Cardiac muscle cell (in vitro differentiated cells and primary cell): ENCODE measurements around the gene OR5B21. TPM values are rescaled to one million over a fixed set of nuclear protein-coding genes. Genes with fewer than 3 reads are reported as not detected.

Experiments
- DNase-seq, 2 donors: peaks; one replicate each; pipeline versions ENCODE4 v3.0.0 to v3.0.0-alpha.2; 2010 to 2017; ENCODE audit warnings: low read depth in 1 of 2, low spot score in 1 of 2
- H3K27ac ChIP-seq: fragments of 200-600 bp; sonication (generic); 2 replicates; pipeline ENCODE4 v1.5.1; 2016
- H3K27me3 ChIP-seq: fragments of 200-600 bp; sonication (generic); 2 replicates; pipeline ENCODE4 v1.6.0; 2016; ENCODE audit warnings: control low read depth
- H3K36me3 ChIP-seq: fragments of 200-600 bp; sonication (generic); 2 replicates; pipeline ENCODE4 v1.5.1; 2016; ENCODE audit warnings: control low read depth
- H3K4me1 ChIP-seq: fragments of 200-600 bp; sonication (generic); 2 replicates; pipeline ENCODE4 v1.8.1; 2017; ENCODE audit warnings: low read depth, mild to moderate bottlenecking, mixed run types
- H3K4me3 ChIP-seq: fragments of 200-600 bp; sonication (generic); 2 replicates; pipeline ENCODE4 v1.5.1; 2016; ENCODE audit warnings: mild to moderate bottlenecking
- H3K9me3 ChIP-seq: fragments of 200-600 bp; sonication (generic); 2 replicates; pipeline ENCODE4 v1.5.1; 2017; ENCODE audit warnings: low read depth, mild to moderate bottlenecking, control low read depth
- CTCF ChIP-seq: IDR thresholded peaks from 2 replicates; pipeline ENCODE4 v1.5.1; 2012; ENCODE audit warnings: low read depth, mild to moderate bottlenecking, low read length
- polyA plus RNA-seq: library from polyadenylated mRNA; unstranded; fragments of >200 nt; fragmentation: Nextera tagmentation; extraction: Ambion mirVana; gene quantifications from 2 replicates; pipeline ENCODE4 v1.2.1, GENCODE V29; 2016
- total RNA-seq: library from RNA; depleted of rRNA; stranded (reverse); fragments of >200 nt; gene quantifications from 2 replicates; pipeline ENCODE4 v1.2.3, GENCODE V29; 2016

Gene OR5B21
- total and polyA plus RNA-seq, 2 experiments from 2014 or later = not detected

GRCh38 chr11:58509748-58510147 lies 1.8 kb upstream of the OR5B21 start:
- no peak for TF ChIP-seq CTCF
- no peaks in the 10 kb centered on the region for H3K4me1 ChIP-seq
- no peaks in the 10 kb centered on the region for H3K36me3 ChIP-seq
- no peaks in the 10 kb centered on the region for H3K9me3 ChIP-seq
- no peak overlapping the region for H3K4me3 ChIP-seq
- peaks cover 5% of the 10 kb centered on the region for H3K27me3 ChIP-seq
- H3K27ac ChIP-seq = no peak overlapping the region
- peak in 1 of 2 donors; percentile 15 for DNase-seq

GRCh38 chr11:58508814-58509213 lies 909 bp upstream of the OR5B21 start:
- no peak overlapping the region for H3K27ac ChIP-seq
- H3K4me3 ChIP-seq = no peak overlapping the region
- no peak for TF ChIP-seq CTCF
- H3K36me3 ChIP-seq = no peaks in the 10 kb centered on the region
- no peak for DNase-seq
- no peaks in the 10 kb centered on the region for H3K4me1 ChIP-seq
- H3K27me3 ChIP-seq = peaks cover under 1% of the 10 kb centered on the region
- H3K9me3 ChIP-seq = no peaks in the 10 kb centered on the region

- DNase-seq = no peak
- TF ChIP-seq CTCF = no peak
- Histone ChIP-seq H3K4me1 (no peaks in the 10 kb centered on the region), H3K9me3 (no peaks in the 10 kb centered on the region), H3K4me3 (no peak overlapping the region), H3K27me3 (peaks cover 2% of the 10 kb centered on the region), H3K27ac (no peak overlapping the region), H3K36me3 (no peaks in the 10 kb centered on the region)
These were observed 550 bp downstream of the OR5B21 start for GRCh38 chr11:58507355-58507754.

DNA sequence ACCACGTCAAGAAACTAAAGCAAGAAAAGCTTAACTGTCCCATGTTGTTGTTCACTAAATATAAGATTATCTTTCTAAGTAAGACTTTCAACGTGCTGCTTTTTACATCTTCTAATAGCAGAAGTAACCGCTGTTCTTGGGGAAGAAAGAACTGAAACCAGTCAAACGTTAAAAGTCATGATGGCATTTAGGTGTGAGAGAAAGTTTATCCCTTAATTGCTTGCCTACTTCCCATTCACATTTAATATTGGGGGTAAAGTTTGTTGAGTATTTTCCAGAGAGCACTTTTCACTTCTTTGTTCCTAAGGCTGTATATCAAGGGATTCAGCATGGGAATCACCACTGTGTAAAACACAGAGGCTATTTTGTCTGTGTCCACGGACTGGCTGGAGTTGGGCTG lies 970 bp downstream of the OR5B21 start:
- Histone ChIP-seq H3K27me3 (peaks cover 2% of the 10 kb centered on the region), H3K4me1 (no peaks in the 10 kb centered on the region), H3K4me3 (no peak overlapping the region), H3K9me3 (no peaks in the 10 kb centered on the region), H3K27ac (no peak overlapping the region), H3K36me3 (no peaks in the 10 kb centered on the region)
- TF ChIP-seq CTCF = no peak
- DNase-seq = no peak

- Histone ChIP-seq H3K27ac (no peak overlapping the region), H3K4me3 (no peak overlapping the region), H3K4me1 (no peaks in the 10 kb centered on the region), H3K27me3 (peaks cover 2% of the 10 kb centered on the region), H3K36me3 (no peaks in the 10 kb centered on the region), H3K9me3 (no peaks in the 10 kb centered on the region)
- TF ChIP-seq CTCF = no peak
- DNase-seq = no peak
These were observed 2.1 kb downstream of the OR5B21 start for GRCh38 chr11:58505849-58506248.

- Histone ChIP-seq H3K4me1 (no peaks in the 10 kb centered on the region), H3K27me3 (peaks cover 2% of the 10 kb centered on the region), H3K36me3 (no peaks in the 10 kb centered on the region), H3K9me3 (no peaks in the 10 kb centered on the region), H3K4me3 (no peak overlapping the region), H3K27ac (no peak overlapping the region)
- no peak for TF ChIP-seq CTCF
- DNase-seq = no peak
These were observed 3.7 kb downstream of the OR5B21 start for GRCh38 chr11:58504232-58504631.
